HG03565 (cell line): ENCODE data around the gene PPP1R14C.
"Not testable (repeated sequence)": the region's sequence is repeated elsewhere in the genome, so short reads cannot be mapped to it uniquely, and the experiment has no call there.

Experiments used
- ATAC-seq: cut with Tn5 transposase; IDR thresholded peaks from one replicate; pipeline ENCODE4 v1.9.1; 2021; ENCODE audit warnings: mild to moderate bottlenecking, moderate library complexity; ENCODE audit not compliant: unreplicated experiment

The PPP1R14C gene

DNA sequence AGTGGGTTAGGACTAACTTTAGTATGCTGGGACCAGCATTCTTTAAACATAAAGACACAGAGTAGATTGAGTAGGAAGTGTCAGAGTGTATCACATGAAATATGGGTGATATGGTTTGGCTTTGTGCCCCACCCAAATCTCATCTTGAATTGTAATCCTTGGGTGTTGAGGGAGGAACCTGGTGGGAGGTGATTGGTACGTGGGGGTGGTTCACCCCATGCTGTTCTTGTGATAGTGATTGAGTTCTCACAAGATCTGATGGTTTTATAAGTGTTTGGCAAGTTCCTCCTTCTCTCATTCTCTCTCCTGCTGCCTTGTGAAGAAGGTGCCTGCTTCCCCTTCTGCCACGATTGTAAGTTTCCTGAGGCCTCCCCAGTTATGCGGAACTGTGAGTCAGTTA, 5.1 kb upstream of the PPP1R14C start:
- not testable (repeated sequence) for ATAC-seq

DNA sequence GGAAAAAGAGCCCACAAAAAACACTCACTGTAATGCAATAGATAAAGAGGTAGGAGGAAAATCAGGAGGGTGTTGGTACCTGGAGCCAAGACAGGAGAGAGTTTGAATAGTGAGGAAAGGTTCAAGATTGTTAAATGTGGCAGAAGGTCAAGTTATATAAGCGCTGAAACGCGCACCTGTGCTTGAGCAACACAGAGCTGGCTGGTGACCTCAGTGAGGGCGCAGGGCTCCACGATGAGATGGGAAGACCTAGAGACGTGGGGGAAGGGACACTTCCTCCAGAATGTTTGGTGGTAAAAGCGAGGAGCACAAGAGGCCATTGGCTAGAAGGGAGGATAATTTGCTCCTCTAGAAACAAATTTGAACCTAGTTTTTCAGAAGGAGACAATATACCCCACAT, 4.2 kb upstream of the PPP1R14C start:
- no peak for ATAC-seq

DNA sequence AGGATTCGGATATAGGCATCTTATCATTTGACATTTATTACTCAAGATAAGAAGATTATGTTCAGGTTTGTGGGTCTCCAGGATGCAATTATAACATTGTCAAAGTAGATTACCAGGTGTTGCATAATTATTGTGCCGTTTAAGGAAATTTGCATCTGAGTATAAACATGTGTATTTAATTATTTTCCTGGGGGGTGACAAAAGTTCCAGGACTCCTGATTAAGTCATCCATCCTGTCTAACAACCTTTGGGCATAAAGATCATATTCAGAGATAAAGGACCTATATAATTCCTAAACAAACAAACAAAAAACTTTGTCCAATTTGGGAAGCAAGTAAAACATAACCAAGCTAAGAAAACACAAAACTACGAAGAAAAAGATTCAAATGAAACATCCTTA, 3.3 kb upstream of the PPP1R14C start:
- ATAC-seq, result no peak

DNA sequence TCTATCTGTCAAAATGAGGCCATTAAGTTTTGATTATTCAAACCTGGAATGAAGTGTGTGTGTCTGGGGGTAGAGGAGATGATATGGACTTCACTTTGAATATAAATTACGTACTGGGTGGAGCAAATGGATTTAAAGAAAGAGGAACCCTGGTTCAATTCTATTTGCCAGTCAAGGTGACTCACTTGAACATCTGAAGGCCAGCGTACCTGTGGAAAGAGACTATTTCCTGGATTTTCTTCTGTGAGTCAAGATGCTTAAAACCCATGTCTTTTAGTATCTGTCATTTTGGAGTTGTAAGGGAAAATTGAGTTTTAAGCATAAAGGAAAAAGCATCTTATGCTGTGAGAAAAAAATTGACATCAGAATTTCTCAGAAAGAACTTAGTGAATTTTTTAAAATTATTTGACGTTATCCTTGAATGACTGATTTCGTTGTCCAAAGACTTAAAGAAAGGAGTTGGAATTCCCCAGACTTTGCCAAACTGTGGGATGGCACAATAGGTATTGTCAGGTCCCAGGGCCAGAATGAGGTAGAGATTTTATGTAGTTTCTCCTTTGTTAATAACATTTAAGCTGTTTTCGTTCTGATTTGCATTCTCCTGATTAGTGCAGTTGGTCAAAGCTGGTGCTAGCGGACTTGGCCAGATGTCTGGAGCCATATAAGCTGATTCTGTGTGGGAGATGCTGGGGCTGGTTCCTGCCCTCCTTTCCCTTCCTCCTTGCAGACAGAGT, 2.4 kb upstream of the PPP1R14C start:
- no peak for ATAC-seq

DNA sequence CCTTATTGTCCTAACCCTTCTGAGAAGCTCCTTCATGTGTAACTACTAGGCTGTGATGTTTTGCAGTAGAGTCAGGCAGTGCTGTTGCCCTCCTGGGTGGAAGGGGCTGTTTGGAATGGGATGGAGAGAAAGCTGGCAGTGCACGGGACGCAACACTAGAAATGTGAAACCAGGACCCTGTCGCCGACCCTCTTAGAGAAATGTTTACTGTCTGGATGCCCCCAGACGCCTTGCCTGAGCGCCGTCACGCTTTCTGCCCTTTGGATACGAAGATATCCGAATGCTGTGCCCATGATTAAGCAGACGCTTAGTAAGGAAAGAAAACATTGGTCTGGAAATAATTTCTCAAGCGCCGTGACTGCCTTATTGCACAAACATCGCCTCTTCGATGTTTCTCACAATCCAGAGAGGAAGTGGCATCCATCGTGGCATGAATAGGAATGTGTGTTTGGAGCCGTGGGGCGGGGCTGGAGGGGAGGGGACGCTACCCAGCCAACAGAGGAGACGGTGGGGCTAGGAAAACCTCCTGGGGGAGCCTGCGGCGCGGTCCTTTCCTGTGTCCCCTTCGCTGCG, 661 bp upstream of the PPP1R14C start:
- no peak for ATAC-seq

DNA sequence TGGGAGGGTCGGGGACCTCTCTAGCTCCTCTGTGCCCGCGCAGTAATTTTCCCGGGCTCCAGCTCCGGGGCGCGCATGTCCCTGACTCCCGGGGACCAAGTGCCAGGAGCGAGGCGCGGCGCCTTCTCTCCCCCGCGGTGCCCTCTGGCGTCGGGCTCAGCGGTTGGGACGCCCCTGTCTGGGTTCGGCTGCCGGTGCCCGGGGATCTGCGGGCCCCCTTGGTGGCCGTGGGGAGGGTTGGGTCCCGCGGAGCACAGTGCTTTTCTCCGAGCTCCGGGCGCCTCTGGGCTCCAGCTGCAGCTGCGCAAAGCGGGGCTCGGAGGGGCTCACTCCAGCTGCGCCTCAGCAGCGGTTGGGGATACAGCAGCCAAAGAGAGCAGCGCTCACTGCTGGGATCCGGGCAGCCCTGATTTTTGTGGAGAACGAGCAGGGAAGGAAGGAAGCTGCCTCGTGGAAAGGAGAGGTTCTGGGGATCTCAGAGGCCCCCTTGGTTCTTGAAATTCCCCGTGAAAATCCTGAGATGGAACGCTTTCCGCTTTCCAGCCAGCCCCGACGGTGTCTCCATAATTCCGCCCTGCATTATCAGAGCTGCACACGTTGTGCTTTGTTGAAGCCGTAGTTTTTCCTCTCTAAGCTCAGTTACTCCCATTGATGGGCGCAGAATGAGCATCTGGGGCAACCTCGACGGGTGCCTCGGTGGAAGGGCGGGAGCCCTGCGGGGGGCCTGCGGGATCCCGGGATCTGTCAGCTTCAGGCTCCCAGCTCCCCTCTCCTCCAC, 861 bp downstream of the PPP1R14C start:
- ATAC-seq, result no peak

DNA sequence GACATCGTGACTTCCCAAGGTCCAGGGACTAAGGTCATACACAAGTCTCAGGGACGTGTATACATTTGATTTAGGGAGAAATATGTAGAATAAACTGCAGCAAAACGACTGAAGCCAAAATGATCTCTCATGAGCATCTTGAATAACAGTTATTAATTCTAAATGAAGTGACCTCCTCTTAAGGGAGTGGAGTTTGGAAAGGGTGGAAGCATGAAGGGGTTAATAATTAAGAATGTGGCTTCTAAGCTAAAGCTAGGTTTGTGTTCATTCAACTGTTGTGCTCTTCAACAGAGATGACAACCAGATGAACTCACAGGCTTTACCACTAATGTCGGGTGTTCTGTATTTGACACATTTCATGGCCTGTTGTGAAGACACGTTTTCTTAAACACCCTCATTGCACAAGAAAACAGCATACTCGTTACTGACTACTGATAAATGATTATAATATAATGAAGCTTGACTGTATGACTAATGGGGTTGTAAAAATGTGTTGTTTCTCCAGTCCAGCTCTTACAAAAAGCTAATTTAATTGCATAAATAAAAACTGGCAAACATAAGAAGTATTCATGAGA, 1.5 kb downstream of the PPP1R14C start:
- no peak for ATAC-seq

DNA sequence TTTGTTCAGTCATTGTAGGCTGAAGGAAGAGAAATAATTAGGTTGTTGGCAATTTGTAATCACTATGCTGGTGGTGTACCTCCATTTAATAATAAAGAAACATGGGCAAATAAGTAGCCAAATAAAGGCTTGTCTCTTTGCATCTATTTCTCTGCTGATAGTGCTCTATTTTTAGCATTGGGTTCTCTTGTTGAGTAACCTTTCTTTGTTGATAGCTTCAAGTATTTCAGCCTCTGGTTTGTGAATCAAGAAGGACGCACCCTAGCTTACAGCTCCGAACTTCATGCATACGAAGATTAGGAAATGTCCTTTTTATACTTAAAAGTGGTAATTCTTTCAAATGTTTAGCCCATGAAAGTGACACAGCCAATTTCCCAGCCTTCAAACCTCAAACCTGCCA, 2.6 kb downstream of the PPP1R14C start:
- no peak for ATAC-seq

DNA sequence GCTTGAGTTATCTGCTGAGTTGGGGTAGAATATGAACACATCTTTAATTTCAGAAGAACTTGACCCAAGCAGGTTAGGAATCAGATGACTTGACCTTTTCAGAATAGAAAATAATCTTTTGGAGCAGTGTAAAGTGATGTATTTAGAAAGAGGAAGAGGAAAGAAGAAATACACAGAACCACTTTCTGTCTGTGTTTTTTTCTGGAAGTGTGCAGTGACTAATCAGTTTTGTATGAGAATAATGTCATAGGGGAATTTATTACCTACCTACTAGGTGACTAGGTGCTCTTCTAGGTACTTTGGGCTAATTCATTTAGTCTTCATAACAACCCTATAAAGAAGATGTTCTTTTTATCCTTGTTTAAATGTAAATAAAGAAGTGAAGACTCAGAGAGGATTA, 3.0 kb downstream of the PPP1R14C start:
- no peak for ATAC-seq

DNA sequence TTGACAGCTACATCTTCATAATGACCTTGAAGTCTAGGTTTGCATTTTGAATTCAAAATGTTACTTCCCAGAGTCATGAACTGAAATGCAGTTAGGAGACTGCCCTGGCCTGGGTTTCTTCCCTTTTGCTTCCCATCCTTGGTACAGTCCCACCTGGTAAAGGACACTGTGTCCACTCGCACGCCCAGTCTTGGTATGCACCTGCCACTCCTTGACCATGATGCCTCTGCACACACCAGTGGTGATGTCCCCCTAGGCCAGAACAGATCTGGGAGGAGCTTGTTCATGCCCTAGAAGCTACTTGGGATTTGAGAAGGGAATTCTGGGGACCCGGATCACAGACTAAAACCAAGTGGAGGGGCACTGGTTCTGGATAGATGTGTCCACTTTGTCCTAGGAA, 3.6 kb downstream of the PPP1R14C start:
- ATAC-seq, result no peak

DNA sequence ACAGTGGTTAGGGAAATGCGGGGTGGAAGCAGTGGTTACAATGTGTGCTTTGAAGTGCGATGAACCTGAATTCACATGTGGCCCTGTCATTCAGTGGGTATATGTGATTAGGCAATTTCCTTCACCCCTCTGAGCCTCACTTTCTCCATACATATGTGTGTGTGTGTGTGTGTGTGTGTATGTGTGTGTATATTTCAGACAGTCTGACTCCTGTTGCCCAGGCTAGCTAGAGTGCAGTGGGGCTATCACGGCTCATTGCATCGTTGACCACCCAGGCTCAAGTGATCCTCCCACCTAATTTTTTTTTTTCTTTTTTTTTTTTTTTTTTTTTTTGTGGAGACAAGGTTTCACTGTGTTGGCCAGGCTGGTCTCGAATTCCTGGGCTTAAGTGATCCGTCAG, 6.3 kb downstream of the PPP1R14C start:
- no peak for ATAC-seq

DNA sequence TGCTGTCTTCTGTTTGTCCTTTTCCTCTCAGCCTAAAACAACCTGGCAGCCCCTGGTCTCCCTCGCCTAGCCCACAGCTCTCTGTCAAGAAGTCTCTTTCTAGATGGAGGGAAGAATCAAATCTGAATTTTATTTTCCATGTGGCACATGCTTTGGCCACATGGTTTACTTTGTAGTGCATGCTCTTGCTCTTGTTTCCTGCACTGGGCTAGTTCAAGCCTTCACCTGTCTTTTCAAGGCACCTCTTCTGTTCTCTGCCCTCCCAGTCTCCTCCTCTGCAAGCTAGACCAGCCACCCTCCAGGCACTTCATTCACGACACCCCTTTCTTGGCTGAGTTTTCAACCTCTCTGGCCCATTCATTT, 7.6 kb downstream of the PPP1R14C start:
- no peak for ATAC-seq

DNA sequence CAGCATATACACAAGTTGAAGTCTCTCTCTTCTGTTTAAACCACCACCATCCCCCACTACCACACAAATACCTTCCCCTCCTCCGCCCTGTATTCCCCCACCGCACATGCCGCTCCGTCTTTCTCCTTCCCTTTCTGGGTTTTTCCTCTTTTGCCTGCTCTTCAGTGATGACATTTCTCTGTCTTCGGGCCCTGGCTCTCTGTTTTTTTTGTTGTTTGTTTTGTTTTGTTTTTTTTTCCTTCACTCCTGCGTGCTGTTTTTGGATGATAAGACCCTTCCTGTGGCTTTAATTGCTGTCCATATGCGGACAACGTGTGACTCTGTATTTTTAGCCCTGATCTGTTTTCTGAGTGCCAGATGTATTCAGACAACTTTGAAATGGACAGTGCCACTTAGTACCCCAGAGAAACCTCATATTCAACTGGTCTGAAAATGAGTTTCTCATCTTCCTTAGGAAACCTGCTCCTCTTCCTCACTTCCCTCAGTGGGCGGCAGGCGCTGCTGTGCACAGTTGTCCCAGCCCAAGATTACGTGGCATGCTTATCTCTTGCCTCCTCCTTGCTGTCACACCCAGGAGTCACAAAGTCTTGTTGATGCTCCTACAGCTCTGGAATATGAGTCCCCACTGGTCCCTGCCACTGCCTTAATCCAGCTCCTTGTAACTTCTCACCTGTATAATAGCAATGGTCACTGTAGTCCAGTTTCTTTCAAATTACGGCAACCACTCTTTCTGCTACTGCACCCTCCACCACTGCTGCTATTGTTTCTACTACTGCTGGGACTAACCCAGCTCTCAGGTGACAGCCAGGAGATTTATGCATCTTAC, 8.2 kb downstream of the PPP1R14C start:
- no peak for ATAC-seq

DNA sequence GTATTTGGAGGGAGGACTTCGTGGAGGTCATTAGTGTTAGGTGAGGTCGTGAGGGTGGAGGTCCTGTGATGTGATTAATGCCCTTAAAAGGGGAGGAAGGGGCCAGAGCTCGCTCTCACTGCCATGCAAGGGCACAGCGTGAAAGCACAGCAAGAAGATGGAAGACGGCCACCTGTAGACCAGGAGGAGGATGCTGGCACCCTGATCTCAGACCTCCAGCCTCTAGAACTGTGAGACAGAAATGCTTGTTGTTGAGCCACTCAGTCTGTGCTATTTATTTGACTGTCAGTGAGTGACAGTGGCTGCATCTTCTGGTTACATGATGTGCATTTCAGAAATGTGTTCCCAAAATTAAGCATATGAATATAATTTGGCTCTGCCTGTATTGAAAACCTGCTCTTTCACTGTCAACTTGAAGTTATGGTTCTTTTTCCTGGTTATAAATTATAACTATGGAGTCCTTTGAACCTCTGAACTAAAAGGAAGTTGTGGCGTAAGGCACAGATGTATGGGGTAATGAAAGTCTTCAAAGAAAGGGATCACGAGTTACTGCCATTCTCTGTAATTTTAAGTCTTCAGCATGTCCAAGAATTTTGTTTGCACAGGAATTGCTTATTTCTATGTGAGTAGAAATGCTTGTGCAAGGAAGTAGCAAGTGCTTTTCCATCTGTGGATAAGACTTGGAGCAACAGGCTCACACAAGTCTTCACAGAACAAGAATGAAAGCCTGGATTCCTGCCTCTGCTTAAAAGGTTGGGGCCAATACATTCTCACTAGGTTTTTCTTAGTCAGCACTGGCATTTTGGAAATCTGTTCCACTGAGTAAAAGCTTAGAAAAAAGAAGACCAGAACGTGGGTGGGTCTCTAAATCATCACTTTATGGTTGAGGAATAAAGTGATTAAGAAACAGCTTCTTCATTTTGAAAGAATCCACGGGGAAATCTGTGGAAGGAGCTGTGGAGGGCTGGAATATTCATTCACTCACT, 10.3 kb downstream of the PPP1R14C start:
- no peak for ATAC-seq

DNA sequence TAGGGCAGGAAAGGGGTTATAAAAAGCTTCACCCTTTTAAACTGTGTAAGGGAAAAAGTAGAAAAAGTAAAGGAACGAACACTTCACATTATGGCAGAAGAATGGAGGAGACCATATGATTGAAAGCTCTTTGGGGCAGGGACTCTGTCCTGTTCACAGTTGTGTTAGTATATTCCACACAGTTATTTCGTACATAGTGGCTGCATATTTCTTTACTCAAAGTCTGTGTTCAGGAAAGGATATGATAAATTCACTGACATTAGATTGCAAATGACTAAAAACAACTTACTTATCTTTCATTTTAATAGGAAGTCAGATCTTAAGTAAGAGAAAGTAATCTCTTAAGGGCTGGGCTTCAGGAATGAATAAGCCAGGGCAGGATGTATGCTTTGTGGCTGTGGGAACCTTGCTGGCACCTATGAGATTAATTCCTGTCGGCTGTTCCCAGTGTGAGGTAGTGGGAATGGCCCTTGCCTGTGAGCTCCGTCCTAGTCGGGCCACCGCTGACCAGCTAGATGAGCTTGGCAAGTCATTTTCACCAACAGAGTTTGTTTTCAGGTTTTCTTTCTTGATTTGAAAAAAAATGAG, 11.2 kb downstream of the PPP1R14C start:
- no peak for ATAC-seq

DNA sequence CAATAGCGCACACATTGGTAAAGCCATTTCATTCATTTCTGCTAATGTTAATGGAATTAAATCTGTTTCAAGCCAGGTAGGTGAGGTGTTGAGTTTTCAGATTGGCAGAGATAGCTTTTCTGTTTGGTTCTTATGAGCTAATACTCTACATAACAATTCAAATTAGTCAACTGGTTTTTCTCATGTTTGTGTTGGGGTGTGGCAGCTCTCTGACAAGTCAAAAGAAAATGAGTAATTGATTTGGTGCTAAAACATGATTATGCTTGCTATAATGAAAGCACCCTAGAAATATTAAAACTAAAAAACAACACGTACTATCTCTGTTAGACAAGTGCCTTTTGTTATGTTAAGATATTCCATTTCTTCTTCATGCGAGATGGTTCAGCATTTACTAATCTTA, 13.6 kb downstream of the PPP1R14C start:
- ATAC-seq, result no peak

DNA sequence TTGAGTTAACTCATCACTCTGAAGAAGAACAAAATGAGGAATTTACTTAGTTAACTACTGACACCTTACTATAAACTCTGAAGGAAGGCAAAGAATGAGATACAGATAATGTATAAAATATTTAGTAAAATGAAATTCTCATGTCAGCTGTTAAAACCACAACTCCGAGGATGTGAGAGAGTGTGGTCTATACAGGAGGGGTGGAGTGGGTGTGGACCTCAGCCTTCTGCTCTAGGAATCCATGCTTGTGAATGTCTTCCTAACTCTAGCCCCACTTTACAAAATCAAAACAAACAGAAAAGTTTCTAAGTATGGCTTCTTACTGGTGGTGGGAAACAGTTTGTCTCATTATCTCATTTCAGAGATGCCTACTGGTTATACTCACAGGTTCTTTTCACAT, 14.2 kb downstream of the PPP1R14C start:
- ATAC-seq, result no peak

DNA sequence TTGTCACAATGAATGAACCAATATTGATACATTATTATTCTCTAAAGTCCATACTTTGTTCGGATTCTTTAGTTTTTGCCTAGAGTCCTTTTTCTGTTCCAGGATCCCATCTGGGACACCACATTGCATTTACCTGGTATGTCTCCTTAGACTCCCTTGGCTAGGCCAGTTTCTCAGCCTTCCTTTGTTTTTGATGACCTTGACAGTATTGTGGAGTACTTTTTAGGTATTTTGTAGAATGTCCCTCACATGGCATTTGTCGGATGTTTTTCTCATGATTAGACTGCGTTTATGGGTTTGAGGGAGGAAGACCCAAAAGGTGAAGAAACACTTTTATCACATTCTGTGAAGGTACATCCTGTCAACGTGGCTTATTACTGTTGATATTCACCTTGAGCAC, 16.9 kb downstream of the PPP1R14C start:
- ATAC-seq, result no peak

DNA sequence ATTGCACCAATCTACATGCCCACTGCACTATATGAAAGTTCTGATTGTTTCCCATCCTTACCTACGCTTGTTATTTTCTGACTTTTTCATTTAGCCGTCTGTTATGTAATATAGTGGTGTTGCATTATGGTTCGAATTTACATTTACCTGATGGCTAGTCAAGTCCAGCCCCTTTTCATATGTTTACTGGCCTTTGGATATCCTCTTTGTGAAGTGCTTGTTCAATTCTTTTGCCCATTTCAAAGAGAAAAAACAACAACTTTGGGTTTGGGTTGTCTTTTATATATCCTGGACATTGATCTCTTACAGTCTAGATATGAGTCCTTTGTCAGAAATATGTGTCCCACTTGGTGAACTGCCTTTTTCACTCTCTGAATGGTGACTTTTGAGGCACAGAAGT, 21.1 kb downstream of the PPP1R14C start:
- ATAC-seq, result no peak
